Subcutaneous abdominal adipose tissue (tissue), 5 donors: ENCODE results near the gene ARHGAP15.

Experiments used
- H3K27ac ChIP-seq: one replicate; pipeline ENCODE4 v1.7.0; 2013; ENCODE audit warnings: low read depth, mild to moderate bottlenecking, inconsistent platforms, low read length, moderate library complexity
- H3K27me3 ChIP-seq, 5 donors: one replicate each; pipeline ENCODE4 v1.7.0; 2013; ENCODE audit warnings: low read length in 5 of 5, inconsistent platforms in 1 of 5; ENCODE audit not compliant: control insufficient read depth in 5 of 5, insufficient read depth in 4 of 5
- H3K36me3 ChIP-seq, 5 donors: one replicate each; pipeline ENCODE4 v1.7.0; 2013; ENCODE audit warnings: low read length in 5 of 5; ENCODE audit not compliant: control insufficient read depth in 5 of 5, insufficient read depth in 5 of 5
- H3K4me1 ChIP-seq, 5 donors: one replicate each; pipeline ENCODE4 v1.7.0; 2013; ENCODE audit warnings: low read length in 5 of 5, mild to moderate bottlenecking in 3 of 5, moderate library complexity in 1 of 5; ENCODE audit not compliant: control insufficient read depth in 5 of 5, insufficient read depth in 5 of 5
- H3K4me3 ChIP-seq, 5 donors: one replicate each; pipeline ENCODE4 v1.7.0; 2013; ENCODE audit warnings: low read length in 5 of 5, low read depth in 1 of 5
- H3K9ac ChIP-seq, 5 donors: one replicate each; pipeline ENCODE4 v1.7.0; 2013; ENCODE audit warnings: low read length in 5 of 5, mild to moderate bottlenecking in 4 of 5, moderate library complexity in 3 of 5
- H3K9me3 ChIP-seq, 5 donors: one replicate each; pipeline ENCODE4 v1.7.0; 2013; ENCODE audit warnings: low read length in 5 of 5; ENCODE audit not compliant: control insufficient read depth in 5 of 5
- donor health status: healthy.
- donor health status: healthy.
- donor health status: healthy.
- donor health status: healthy.
- donor health status: healthy.

The ARHGAP15 gene

GRCh38 chr2:143382573-143382972, 253.4 kb downstream of the ARHGAP15 start:
- Histone ChIP-seq H3K27ac (no peak overlapping the region), H3K4me1 (no peaks in the 10 kb centered on the region), H3K9ac (no peak overlapping the region), H3K36me3 (no peaks in the 10 kb centered on the region), H3K9me3 (no peaks in the 10 kb centered on the region), H3K4me3 (no peak overlapping the region), H3K27me3 (no peaks in the 10 kb centered on the region)

GRCh38 chr2:143383016-143383415, 253.8 kb downstream of the ARHGAP15 start:
- no peak overlapping the region for H3K4me3 ChIP-seq
- no peaks in the 10 kb centered on the region for H3K36me3 ChIP-seq
- H3K9ac ChIP-seq, result no peak overlapping the region

GRCh38 chr2:143384111-143384510, 254.9 kb downstream of the ARHGAP15 start:
- Histone ChIP-seq H3K36me3 (no peaks in the 10 kb centered on the region), H3K4me3 (no peak overlapping the region), H3K27ac (no peak overlapping the region), H3K9me3 (no peaks in the 10 kb centered on the region), H3K9ac (no peak overlapping the region), H3K4me1 (no peaks in the 10 kb centered on the region), H3K27me3 (no peaks in the 10 kb centered on the region)

More at GRCh38 chr2:143383016-143383415, 253.8 kb downstream of the ARHGAP15 start:
- no peak overlapping the region for H3K27ac ChIP-seq
- no peaks in the 10 kb centered on the region for H3K4me1 ChIP-seq
- H3K27me3 ChIP-seq, result no peaks in the 10 kb centered on the region
- no peaks in the 10 kb centered on the region for H3K9me3 ChIP-seq

- no peaks in the 10 kb centered on the region for H3K9me3 ChIP-seq
- H3K36me3 ChIP-seq, result no peaks in the 10 kb centered on the region
- H3K9ac ChIP-seq, result no peak overlapping the region
- H3K4me1 ChIP-seq, result no peaks in the 10 kb centered on the region
- H3K27ac ChIP-seq, result no peak overlapping the region
- H3K27me3 ChIP-seq, result no peaks in the 10 kb centered on the region
- H3K4me3 ChIP-seq, result no peak overlapping the region
These were observed 261.0 kb downstream of the ARHGAP15 start for GRCh38 chr2:143390171-143390570.

- Histone ChIP-seq H3K27ac (no peak overlapping the region), H3K9me3 (no peaks in the 10 kb centered on the region), H3K4me3 (no peak overlapping the region), H3K9ac (no peak overlapping the region), H3K4me1 (no peaks in the 10 kb centered on the region), H3K36me3 (no peaks in the 10 kb centered on the region), H3K27me3 (no peaks in the 10 kb centered on the region)
These were observed 263.1 kb downstream of the ARHGAP15 start for GRCh38 chr2:143392358-143392757.

- H3K4me1 ChIP-seq, result peaks cover 0 to 4% (median 0%) of the 10 kb centered on the region in 5 donors
- no peaks in the 10 kb centered on the region for H3K27me3 ChIP-seq
- H3K9me3 ChIP-seq, result no peaks in the 10 kb centered on the region
- no peak overlapping the region for H3K9ac ChIP-seq
- no peaks in the 10 kb centered on the region for H3K36me3 ChIP-seq
- no peak overlapping the region for H3K27ac ChIP-seq
- no peak overlapping the region for H3K4me3 ChIP-seq
These were observed 264.8 kb downstream of the ARHGAP15 start for GRCh38 chr2:143394062-143394461.

- no peaks in the 10 kb centered on the region for H3K36me3 ChIP-seq
- H3K27me3 ChIP-seq, result no peaks in the 10 kb centered on the region
- H3K9me3 ChIP-seq, result no peaks in the 10 kb centered on the region
- H3K4me1 ChIP-seq, result peaks cover 0 to 4% (median 0%) of the 10 kb centered on the region in 5 donors
- H3K27ac ChIP-seq, result no peak overlapping the region
- no peak overlapping the region for H3K4me3 ChIP-seq
- no peak overlapping the region for H3K9ac ChIP-seq
These were observed 268.8 kb downstream of the ARHGAP15 start for GRCh38 chr2:143397884-143398614.

- no peaks in the 10 kb centered on the region for H3K9me3 ChIP-seq
These were observed 269.6 kb downstream of the ARHGAP15 start for GRCh38 chr2:143398781-143399180.

GRCh38 chr2:143399631-143400069, 270.4 kb downstream of the ARHGAP15 start:
- Histone ChIP-seq H3K36me3 (no peaks in the 10 kb centered on the region), H3K9me3 (no peaks in the 10 kb centered on the region), H3K4me1 (peaks cover 0 to 4% (median 0%) of the 10 kb centered on the region in 5 donors), H3K9ac (no peak overlapping the region), H3K27ac (no peak overlapping the region), H3K4me3 (no peak overlapping the region), H3K27me3 (no peaks in the 10 kb centered on the region)

More at GRCh38 chr2:143398781-143399180, 269.6 kb downstream of the ARHGAP15 start:
- H3K27me3 ChIP-seq, result no peaks in the 10 kb centered on the region
- H3K9ac ChIP-seq, result no peak overlapping the region
- H3K27ac ChIP-seq, result no peak overlapping the region
- no peaks in the 10 kb centered on the region for H3K36me3 ChIP-seq
- no peak overlapping the region for H3K4me3 ChIP-seq
- H3K4me1 ChIP-seq, result peaks cover 0 to 4% (median 0%) of the 10 kb centered on the region in 5 donors

- H3K27me3 ChIP-seq, result no peaks in the 10 kb centered on the region
- H3K9ac ChIP-seq, result no peak overlapping the region
- H3K9me3 ChIP-seq, result no peaks in the 10 kb centered on the region
- H3K4me1 ChIP-seq, result peaks cover 0 to 4% (median 0%) of the 10 kb centered on the region in 5 donors
- H3K36me3 ChIP-seq, result no peaks in the 10 kb centered on the region
- no peak overlapping the region for H3K27ac ChIP-seq
- no peak overlapping the region for H3K4me3 ChIP-seq
These were observed 272.6 kb downstream of the ARHGAP15 start for GRCh38 chr2:143401861-143402260.
